NCI-H187 treated with DMSO at 0.1 percent for 48 hours (cell line): ENCODE data around the gene NRCAM.
"Not testable (repeated sequence)": the region's sequence is repeated elsewhere in the genome, so short reads cannot be mapped to it uniquely, and the experiment has no call there.

ENCODE experiments used
- DNase-seq: peaks from one replicate; lab custom pipeline; 2025; lab: John Stamatoyannopoulos, UW

NRCAM gene

DNA sequence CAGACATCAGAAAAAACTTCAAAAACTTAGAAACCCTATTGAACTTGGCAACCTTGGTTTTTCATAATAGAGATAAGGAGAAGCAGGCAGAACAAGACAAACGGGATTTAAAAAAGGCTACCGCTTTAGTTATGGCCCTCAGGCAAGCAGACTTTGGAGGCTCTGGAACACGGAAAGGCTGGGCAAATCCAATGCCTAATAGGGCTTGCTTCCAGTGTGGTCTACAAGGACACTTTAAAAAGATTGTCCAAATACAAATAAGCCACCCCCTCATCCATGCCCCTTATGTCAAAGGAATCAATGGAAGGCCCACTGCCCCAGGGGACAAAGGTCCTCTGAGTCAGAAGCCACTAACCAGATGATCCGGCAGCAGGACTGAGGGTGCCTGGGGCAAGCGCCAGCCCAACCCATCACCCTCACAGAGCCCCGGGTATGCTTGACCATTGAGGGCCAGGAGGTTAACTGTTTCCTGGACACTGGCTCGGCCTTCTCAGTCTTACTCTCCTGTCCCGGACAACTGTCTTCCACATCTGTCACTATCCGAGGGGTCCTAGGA, 115.3 kb downstream of the NRCAM start:
- no peak for DNase-seq

DNA sequence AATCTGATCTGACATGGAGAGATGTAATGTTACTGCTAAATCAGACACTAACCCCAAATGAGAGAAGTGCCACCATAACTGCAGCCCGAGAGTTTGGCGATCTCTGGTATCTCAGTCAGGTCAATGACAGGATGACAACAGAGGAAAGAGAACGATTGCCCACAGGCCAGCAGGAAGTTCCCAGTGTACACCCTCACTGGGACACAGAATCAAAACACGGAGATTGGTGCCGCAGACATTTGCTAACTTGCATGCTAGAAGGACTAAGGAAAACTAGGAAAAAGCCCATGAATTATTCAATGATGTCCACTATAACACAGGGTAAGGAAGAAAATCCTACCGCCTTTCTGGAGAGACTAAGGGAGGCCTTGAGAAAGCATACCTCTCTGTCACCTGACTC, 115.8 kb downstream of the NRCAM start:
- not testable (repeated sequence) for DNase-seq

DNA sequence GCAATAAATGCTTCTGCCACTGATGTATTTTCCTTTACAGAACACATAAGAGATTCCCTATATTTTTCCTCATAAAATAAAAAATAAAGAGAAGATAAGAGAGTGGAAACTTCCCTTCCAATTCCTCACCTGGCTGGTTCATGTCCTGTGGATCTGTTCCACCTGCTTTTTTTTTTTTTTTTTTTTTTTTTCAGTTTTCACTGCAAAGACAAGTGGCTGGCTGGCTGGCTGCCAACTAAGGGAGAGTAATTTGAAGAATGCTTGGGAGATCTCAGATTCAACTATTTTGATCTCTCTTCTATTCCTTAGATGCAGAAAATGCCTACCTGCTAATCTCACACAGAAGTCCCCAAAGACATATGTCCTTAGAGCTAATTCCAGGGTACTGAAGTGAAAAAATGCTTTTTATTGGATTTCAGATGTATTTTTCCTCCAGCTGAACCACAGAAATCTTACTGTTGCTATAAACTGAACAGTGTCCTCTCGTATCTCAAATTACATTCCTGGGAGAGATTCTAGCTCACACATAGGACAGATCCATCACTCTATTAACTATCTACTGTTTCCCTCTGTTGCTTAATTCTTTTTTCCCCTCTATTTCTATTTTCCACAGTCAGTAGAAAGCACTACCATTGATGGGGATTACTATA, 120.8 kb downstream of the NRCAM start:
- DNase-seq, result peak; percentile 77

DNA sequence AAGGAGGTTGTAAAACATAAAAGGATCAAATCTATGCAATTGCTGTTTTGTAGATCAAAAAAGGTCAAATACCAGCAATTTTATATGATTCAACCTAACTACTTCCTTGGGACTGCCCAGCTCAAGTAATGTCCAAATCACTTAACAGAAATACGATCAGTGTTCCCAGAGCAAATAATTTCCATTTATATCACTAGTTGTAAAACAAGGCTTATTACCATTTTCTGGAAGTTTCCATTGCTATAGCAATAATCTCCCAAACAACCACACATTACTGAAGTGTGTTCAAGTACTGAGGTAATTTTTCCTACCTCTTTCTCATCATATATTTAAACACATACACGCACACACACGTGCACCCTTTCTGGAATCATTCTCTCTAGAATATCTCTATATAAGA, 123.3 kb downstream of the NRCAM start:
- DNase-seq, result no peak

DNA sequence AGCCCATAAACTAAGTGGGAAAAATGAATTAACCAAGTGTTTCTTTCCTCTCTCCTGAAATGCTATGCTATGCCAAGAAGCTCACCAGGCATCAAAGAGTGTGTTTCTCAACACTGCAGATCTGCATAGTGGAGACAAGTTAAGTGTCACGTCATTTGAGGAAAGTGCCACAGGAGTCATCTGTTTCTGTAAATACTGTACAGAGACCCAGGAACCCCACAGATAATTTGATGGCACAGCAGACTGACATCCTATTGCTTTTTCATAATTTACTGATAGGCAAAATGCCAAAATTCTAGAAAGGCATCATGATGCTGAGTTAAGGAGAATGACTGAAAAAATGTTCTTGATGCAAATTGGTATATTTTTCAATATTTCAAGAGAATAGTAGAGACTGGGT, 124.3 kb downstream of the NRCAM start:
- DNase-seq, result no peak

DNA sequence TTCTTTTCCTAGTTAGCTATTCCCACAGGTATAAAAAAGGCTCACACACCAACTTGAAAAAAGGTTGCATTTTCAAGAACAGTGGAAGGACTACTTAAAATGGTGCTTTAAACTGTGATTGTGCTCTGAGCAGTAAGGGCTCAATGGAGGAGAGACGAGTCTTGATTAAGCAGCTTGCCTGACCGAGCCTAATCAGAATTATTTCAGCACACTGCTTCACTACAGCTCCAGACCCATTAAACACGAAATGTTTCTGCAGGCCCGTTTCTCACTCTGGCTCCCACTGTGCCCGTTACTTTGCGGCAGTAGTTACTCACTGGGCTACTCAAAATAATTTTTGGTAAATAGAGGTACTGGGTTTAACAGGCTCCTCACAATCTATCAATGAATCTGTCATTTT, 126.0 kb downstream of the NRCAM start:
- no peak for DNase-seq

DNA sequence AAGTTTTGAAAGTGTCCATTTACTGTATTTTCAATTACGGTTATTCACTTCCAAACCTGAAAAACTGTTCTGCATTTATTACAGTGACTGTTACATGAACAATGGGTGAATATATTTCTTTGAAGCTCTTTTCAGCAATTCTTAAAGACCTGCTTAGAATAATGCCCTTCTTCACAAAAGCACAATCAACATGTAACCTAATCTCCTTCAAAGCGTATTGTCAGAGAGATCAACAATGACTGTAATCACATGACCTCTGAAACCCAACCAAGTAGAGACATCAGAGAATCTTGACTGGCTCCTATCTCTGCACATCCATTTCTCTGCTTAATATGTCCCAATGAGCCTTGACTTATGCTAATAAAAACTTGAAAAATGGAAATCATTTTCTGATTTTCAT, 126.7 kb downstream of the NRCAM start:
- DNase-seq, result peak; percentile 29

DNA sequence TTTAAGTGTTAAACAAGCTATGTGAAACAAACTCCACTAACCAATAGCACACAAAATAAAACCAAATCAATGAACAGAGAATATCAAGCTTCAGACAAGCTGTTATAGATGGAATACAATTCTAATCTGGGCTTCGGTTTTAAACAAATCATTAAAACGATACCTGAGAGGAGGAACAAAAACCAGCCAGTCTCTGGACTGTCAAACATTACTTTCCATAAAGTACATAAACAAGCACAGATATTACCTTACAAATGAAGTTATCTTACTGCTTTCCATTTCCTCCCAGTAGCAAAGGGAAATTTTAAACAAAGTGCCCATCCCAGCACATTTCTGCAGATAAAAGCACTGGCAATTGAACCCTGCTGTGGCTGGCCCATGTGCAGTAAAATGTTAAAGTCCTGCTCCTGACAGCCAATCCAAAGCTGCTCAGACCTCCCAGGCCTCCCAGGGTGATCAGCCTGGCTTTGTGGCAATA, 128.0 kb downstream of the NRCAM start:
- DNase-seq, result no peak

DNA sequence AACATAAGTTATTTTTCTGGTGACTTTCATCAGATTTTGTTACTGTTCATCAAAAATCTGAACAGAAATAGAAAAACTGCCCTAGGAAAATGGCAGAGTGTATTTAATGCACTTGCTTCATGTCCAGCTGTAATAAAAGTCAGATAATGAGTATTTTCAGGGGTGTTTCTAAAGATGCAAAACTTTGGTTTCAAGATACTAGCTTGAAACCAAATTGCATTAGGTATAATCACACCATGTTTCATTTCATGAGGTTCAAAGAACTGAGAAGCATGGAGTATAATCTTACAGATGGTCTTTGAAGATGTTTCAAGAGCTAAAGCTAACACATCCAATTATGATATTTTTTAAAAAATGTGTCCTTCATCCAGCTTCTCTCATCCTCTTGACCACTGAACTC, 128.9 kb downstream of the NRCAM start:
- DNase-seq, result no peak

DNA sequence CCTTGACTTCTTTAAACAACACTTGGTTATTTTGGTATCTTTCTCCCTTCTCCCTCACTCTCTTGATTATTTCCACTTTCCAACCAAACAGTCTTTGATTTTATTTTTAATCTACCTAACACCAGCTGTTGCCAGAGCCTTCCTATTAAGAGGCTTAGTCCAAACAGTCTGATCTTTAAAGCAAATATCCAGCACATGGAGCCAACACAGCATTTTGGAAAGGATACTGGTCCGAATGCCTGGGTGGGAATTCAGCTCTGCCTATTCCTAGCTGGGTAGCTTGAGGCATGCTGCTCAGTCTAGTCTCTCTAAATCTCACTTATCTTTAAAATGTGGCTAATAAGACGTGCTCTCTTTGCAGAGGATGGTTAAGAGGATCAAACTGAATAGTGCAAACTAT, 129.3 kb downstream of the NRCAM start:
- DNase-seq, result no peak

DNA sequence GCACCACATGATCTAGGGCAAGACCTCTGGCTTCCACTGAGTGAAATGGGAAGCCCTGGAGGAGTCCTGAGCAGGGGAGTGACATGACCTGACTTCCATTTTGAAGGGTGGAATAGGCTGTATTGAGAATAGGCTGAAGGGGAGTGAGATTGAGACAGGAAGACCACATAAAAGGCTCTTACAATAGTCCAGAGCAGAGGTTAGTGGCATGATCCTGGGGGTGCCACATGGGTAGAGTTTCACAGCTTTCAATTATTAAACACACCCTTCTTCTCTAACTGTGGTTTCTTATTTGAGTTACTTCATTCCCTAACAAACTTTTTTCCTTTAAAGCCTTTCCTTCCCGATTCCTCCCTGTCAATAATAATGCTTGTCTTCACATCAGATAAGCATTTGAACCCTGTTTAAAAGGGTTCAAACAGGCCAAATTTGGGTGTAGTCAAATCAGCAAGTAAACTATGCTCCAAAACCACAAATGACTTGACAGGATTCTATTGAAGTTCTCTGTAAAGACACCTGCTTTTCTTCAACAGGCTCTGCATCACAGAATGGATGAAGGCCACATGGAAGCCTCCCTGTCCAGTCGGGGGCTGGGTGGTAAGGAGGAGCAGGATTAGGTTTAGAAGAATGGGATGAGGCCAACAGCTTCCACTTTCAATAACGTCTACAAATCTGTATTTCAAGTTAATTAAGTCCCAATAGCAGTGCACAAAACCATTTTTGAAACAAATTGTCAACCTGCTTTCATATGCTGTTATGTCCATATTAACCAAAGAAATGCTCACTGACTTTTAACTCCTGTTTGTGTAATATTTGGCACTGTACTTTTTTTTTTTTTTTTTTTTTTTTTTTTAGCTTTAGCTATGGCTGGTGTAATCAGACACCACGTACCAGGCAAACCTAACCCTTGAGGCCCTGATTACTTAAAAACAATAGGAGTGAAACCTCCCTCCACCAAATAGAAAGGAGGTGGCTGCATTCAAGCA, 131.9 kb downstream of the NRCAM start:
- DNase-seq, result no peak

DNA sequence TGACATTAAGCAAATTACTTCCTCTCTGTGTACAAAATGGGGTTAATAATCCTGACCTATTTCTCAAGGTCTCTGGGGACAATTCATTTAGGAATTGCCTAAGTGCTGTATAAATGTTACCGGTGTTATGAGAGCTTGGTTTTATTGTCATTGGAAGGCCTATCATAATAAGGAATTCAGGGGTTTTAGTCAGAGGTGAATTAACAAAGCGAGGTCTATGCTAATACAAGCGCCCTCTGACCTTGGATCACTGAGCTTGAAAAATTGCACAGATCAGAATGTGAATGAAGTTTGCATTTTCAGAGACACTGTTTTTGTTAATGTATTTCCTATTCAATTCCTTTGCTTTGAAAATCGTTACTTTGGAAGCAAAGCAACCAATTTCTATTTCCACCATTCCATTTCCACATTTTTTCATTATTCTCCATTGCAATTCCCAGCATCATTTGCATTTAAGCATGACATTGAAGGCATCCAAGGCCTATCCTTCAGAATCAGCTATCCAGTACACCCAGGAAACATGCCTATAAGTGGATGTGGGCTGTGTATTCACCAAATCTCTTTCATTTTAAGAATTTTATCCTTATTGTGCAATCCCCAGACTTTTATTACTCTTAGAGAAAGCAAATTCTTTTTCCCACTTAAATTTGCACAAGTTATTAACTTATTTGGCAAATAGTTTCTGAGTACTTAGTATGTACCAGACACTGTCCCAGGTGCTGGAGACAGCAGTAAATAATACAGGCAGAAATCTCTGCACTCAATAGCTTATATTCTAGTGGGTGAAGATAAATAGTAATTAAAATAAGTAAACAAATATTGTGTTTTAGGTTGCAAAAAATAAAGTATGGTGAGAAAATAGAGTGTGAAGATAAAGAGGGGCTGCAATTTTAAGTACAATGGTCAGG, 133.1 kb downstream of the NRCAM start:
- no peak for DNase-seq

DNA sequence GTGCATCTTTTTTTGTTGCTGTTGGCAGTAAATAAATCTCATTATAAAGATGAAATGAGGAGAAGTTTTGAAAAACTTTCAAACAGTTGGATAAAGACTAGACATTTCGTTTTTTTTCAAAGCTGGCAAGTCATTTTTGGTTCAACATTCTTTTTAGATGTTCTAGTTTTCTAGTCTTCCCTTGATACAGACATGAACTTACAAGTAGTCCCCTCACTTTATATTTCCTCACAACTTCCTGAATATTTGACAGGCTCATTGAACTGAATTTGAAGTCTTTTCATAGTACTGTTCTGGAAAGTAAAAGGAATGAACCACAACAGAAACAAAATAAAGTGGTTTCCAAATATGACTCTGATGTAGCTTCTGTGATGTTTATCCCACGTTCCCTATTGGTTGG, 134.2 kb downstream of the NRCAM start:
- DNase-seq, result no peak

DNA sequence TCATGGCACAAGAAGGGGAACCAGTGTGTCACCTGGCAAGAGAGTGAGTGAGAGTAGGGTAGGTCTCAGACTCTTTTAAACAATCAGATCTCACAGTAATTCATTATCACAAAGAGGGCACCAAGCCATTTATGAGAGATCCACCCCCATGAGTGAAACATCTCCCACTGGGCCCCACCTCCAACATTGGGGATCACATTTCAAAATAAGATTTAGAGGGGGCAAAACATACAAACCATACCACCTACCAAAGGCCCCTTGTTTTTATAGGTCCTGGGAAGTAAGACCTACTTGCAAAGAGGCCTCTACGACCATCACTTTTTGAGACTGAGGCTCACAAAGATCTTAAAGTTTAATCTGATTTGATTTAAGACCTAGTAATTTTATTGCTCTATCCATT, 134.9 kb downstream of the NRCAM start:
- DNase-seq, result no peak

DNA sequence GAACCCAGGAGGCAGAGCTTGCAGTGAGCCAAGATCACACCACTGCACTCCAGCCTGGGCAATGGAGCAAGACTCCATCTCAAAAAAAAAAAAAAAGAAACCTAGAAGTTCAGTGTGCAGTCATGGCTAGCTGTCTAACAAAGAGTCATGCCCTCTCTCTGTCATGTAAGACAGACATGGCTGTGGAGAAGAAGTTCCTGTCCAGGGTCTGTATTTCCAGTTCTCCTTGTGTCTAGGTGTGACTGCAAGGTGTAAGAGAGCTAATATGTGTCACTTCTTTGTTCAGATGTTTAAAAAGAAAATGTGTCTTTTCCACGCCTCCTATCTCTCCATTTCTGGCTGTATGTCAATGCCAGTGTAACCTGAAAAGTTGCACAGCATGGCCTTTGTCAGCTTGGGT, 139.5 kb downstream of the NRCAM start:
- DNase-seq, result no peak

DNA sequence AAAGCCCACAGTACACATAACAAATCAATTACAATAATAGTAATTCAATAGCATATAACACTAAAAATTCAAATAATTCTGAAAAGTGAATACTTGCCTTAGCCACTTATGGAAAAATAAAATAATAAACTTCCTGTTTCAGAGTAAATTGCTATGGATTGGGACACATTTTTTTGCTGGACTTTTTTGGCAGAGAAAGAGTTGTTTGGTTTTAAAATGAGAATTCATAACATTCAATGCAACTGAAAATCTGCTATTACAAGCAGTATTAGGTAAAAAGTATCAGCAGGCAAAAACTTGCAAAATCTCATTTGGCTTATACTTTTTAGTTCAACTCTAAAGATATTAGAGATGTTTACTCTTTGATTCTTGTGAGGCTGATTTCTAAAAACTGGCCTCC, 141.7 kb downstream of the NRCAM start:
- DNase-seq, result no peak

DNA sequence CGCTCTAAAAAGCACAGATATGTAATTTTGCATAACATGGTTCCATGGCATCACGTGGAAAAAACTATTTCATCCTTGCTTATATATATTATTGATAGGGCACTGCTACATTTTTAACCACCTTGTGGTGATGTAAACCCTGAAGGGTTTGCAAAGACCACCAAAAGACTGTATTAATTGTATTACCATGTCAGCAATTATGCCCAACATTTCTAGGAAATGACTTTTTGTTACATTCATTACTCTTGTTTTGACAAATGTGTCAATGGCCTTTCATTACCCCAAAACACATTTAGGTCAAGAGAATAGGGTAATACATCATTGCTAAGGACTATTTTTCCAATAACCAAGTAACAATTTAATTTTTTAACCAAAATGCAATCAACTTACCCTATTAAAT, 142.2 kb downstream of the NRCAM start:
- no peak for DNase-seq

DNA sequence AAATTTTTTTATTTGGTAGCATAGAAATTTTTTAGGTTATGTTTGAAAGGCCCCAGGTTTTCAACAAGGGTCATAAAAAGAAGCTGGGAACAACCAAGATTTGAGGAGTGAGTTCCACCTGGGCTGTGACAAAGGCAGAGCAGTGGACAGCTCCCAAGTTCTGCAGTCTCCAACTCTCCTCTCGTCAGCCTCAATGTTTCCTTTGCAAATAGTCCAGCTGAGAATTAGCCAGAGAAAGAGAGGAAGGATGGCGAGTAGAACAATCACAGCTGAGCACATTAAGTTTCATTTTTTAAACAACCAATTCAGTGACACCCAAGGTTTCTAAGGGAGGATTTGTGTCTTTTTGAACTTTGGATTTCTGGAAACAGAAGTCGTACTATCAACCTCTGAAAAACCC, 143.2 kb downstream of the NRCAM start:
- no peak for DNase-seq

DNA sequence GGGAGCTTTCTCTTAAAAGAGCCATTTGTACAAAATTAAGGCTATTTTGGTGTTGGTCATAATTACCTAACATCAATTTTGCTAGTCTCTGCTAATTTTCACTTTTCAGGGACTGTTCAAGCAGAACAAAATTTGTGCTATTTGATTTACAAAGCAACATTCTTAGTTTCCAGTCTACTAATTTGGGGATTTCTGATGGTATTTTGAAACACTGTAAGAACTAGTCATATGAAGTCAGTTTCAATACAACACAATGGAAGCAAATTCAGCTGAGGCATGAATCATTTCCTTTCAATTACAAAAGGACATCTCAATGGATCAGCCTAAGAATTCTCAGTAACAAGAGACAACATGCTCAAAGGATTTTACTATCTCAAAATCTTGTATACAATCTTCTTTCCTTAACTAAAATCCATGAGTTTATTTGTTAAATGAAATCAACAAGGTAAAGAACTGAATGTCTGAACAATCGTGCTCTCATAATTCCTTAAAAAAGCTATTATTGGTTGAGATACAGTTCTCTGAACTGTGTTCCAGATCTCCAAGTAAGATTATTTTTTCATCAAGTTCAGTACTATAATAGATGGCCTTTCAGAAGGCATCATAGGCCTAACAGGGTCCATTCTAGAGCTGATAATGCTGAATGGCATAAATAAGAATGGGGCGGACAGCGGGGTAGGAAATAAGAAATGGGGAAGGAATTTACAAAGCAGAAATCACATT, 144.6 kb downstream of the NRCAM start:
- DNase-seq, result no peak

DNA sequence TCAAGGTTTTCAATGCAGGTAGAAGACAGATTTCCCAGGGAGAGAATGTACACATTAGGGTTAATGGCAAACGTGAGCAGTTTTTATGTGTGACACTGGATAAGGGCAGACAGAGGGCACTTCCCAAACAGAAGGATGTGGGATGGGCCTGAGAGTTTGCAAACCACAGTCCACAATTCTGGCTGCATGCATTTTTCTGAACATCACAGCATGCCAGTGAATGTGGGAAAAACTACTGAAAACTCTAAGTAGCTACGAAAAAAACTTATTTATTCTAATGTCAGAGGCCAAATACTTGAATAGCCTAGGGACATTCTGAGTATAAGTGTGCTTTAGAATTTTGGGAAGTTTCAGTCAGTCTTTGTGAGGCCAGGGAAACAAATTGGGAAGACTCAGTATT, 145.9 kb downstream of the NRCAM start:
- DNase-seq, result no peak

DNA sequence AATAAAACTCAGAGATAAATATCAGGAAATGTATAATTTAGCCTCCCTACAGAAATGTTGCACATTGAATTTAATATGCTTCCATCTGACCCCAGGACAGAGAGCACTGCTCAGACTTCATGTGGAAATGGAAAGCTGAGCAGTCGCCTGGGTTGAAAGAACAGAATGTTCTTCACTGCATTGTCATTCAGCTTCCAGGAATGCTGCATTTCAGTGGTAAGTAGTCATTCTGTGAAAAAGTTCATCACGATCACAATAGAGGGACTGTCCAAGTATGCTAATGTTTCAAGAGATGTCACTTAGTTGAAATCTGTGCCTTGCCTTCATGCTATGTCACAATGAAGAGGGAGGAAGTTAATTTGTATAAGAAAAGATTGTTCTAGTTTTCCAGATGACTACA, 147.3 kb downstream of the NRCAM start:
- no peak for DNase-seq
